Stimulated activated CD8-positive, alpha-beta memory T cell treated with anti-CD3 and anti-CD28 coated beads, Interleukin-15, amount 100 ng/mL, for 48 hours (primary cell): ENCODE results near the gene IFNL3.

Experiments
- DNase-seq, 2 donors: peaks; one replicate each; pipeline ENCODE4 v3.0.0-alpha.2; 2020; ENCODE audit warnings: low read depth in 2 of 2

The IFNL3 gene

DNA sequence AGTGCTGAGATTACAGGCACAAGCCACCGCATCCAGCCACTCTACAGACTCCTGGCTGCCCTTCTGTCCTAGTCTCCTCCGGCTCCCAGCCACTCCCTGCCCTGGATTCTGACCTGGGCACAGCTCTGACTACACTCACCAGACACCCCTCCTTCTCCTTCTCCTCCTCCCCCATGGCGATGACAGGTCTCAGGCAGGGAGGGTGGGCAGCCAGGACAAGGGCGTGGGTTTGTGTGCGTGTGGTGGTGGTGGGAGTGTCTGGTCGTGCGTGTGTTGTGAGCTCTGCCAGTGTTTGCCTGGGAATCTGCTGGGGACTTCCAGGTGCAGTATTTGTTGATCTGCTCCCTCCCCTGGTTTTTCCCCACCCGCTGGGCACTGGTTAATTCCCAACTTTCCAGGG, 51.0 kb downstream of the IFNL3 start:
- DNase-seq, result no peak
